HepG2 (cell line): ENCODE measurements around the gene IPO8. TPM values are rescaled to one million over a fixed set of nuclear protein-coding genes. Genes with fewer than 3 reads are reported as not detected.

Source experiments
- CBX5 ChIP-seq: sonication (generic); formaldehyde crosslinking; IDR thresholded peaks from 2 replicates; pipeline ENCODE4 v1.4.0; 2020; ENCODE audit warnings: missing genetic modification reagents, borderline replicate concordance
- ELK4 ChIP-seq: sonication (generic); formaldehyde crosslinking; IDR thresholded peaks from 2 replicates; pipeline ENCODE4 v1.9.0; 2021; ENCODE audit warnings: missing genetic modification reagents, borderline replicate concordance
- KAT2B ChIP-seq: fragments of 150-350 bp; IDR thresholded peaks from 2 replicates; pipeline ENCODE4 v1.6.1; 2014; ENCODE audit warnings: low read depth, low read length, borderline replicate concordance
- NFKBIZ ChIP-seq: IDR thresholded peaks from 2 replicates; pipeline ENCODE4 v1.6.1; 2018; ENCODE audit warnings: missing genetic modification reagents, missing compliant biosample characterization
- SKI ChIP-seq: fragments of 450-650 bp; IDR thresholded peaks from one replicate; pipeline ENCODE4 v1.6.1; 2018; ENCODE audit warnings: mild to moderate bottlenecking; ENCODE audit not compliant: partially characterized antibody
- TBP ChIP-seq: sonication (generic); formaldehyde crosslinking; IDR thresholded peaks from 2 replicates; pipeline ENCODE4 v1.5.0; 2020; ENCODE audit warnings: missing genetic modification reagents
- TFDP2 ChIP-seq: sonication (generic); formaldehyde crosslinking; IDR thresholded peaks from 2 replicates; pipeline ENCODE4 v1.4.0; 2020; ENCODE audit warnings: missing genetic modification reagents
- ZNF468 ChIP-seq: sonication (generic); formaldehyde crosslinking; IDR thresholded peaks from 2 replicates; pipeline ENCODE4 v1.8.0; 2022; ENCODE audit warnings: mild to moderate bottlenecking, moderate library complexity, missing genetic modification reagents
- ZNF615 ChIP-seq: sonication (generic); formaldehyde crosslinking; IDR thresholded peaks from 2 replicates; pipeline ENCODE4 v1.5.0; 2020; ENCODE audit warnings: mild to moderate bottlenecking, missing genetic modification reagents, borderline replicate concordance
- ZNF788 ChIP-seq: sonication (generic); formaldehyde crosslinking; IDR thresholded peaks from 2 replicates; pipeline ENCODE4 v1.5.0; 2020; ENCODE audit warnings: mild to moderate bottlenecking, missing genetic modification reagents, borderline replicate concordance
- polyA plus RNA-seq, 8 experiments: library from polyadenylated mRNA; depleted of rRNA in 3 of 8; stranded (reverse) in 7 of 8; unstranded in 1 of 8; fragments of >200 nt; fragmentation: Illumina TruSeq in 4 of 8; extraction: Trizol in 4 of 8; gene quantifications; 2 replicates each; pipeline versions ENCODE4 v1.2.1 to v1.2.3, GENCODE V29; 2011 to 2016; ENCODE audit warnings: low read depth in 4 of 8, missing spikeins in 1 of 8, mixed read lengths in 1 of 8; ENCODE audit not compliant: insufficient read depth in 1 of 8
- total RNA-seq, 5 experiments: library from RNA; depleted of rRNA; stranded (reverse); fragments of >200 nt; fragmentation: Illumina TruSeq; extraction: Trizol; gene quantifications; 2 replicates each; pipeline ENCODE4 v1.2.3, GENCODE V29; 2016; ENCODE audit warnings: low read depth in 1 of 5
- TF ChIP-seq, protein P1 (sequence below): sonication (generic); formaldehyde crosslinking; IDR thresholded peaks from 2 replicates; pipeline ENCODE4 v1.4.0; 2020; ENCODE audit warnings: missing genetic modification reagents
- TF ChIP-seq, protein P2 (sequence below): sonication (generic); formaldehyde crosslinking; IDR thresholded peaks from 2 replicates; pipeline ENCODE4 v1.5.0; 2020; ENCODE audit warnings: mild to moderate bottlenecking, missing genetic modification reagents

Gene IPO8
- total and polyA plus RNA-seq, 2 of the 13 experiments (the other 11 are each of a cell fraction or from before 2014, with no cell fraction given) = 6.3 to 21.8 TPM

DNA sequence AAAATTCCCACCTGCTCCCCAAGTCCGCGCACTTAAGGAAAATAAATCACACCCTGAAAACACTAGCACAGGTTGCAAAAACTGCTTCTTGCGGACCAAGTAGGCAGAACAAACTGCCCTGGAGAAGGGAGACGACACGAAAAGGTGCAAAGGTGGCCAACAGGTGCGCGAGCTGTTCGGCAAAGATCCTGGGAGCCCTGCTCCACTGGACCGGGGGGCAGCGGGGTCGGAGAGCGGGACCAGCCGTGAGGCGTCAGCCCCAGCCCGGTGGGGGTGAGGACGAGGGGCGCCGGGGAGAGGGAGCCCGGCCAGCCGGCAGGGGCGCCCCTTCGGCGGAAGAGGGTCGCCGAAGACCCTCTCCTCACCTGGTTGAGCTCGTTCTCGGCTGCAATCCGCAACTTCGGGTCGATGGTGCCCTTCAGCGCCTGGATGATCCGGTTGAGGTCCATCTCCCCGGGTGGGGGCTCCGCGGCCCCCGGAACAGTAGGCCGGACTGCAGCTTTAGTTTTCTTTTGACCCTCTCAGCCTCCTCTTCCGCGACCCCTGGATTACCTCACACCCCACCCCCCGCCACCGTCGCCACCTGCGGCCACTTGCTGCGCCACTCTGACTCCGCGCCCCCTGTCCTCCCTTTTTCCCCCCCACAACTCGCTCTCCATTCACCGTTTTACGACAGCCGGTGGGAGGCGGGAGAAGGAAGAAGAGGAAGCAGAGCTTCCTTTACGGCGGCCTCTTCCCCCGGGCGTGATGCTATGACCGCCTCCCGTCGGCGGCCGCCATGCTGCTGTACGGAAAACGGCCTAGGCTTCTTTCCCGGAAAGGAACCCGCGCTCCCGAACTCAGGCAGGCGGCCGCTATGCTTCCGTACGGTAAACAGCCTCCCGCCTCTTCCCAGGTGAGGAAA lies at the start of gene IPO8 (continued):
- TF ChIP-seq TFDP2 (CRISPR knock-in tag) (peak; percentile 66), ZNF788 (CRISPR knock-in tag) (peak; percentile 54; the same call in 1 of the 2 replicates), ZNF615 (no peak), ELK4 (CRISPR knock-in tag) (no peak), CBX5 (CRISPR knock-in tag) (0 out of 2 replicates have a peak, but pooled peaks have one; percentile 35), KAT2B (no peak), SKI (peak; percentile 45), NFKBIZ (CRISPR knock-in tag) (0 out of 2 replicates have a peak, but pooled peaks have one; percentile 17), TBP (no peak), ZNF468 (0 out of 2 replicates have a peak, but pooled peaks have one; percentile 9)
- TF ChIP-seq, protein P1, sequence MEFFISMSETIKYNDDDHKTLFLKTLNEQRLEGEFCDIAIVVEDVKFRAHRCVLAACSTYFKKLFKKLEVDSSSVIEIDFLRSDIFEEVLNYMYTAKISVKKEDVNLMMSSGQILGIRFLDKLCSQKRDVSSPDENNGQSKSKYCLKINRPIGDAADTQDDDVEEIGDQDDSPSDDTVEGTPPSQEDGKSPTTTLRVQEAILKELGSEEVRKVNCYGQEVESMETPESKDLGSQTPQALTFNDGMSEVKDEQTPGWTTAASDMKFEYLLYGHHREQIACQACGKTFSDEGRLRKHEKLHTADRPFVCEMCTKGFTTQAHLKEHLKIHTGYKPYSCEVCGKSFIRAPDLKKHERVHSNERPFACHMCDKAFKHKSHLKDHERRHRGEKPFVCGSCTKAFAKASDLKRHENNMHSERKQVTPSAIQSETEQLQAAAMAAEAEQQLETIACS = no peak
- TF ChIP-seq, protein P2, sequence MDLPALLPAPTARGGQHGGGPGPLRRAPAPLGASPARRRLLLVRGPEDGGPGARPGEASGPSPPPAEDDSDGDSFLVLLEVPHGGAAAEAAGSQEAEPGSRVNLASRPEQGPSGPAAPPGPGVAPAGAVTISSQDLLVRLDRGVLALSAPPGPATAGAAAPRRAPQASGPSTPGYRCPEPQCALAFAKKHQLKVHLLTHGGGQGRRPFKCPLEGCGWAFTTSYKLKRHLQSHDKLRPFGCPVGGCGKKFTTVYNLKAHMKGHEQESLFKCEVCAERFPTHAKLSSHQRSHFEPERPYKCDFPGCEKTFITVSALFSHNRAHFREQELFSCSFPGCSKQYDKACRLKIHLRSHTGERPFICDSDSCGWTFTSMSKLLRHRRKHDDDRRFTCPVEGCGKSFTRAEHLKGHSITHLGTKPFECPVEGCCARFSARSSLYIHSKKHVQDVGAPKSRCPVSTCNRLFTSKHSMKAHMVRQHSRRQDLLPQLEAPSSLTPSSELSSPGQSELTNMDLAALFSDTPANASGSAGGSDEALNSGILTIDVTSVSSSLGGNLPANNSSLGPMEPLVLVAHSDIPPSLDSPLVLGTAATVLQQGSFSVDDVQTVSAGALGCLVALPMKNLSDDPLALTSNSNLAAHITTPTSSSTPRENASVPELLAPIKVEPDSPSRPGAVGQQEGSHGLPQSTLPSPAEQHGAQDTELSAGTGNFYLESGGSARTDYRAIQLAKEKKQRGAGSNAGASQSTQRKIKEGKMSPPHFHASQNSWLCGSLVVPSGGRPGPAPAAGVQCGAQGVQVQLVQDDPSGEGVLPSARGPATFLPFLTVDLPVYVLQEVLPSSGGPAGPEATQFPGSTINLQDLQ = no peak
